Stimulated activated CD8-positive, alpha-beta memory T cell treated with anti-CD3 and anti-CD28 coated beads, Interleukin-7, amount 100 ng/mL, for 48 hours (primary cell): ENCODE data around the gene COL21A1.
"Not testable (repeated sequence)": the region's sequence is repeated elsewhere in the genome, so short reads cannot be mapped to it uniquely, and the experiment has no call there.

Experiments
- DNase-seq, 2 donors: peaks; one replicate each; pipeline ENCODE4 v3.0.0-alpha.2; 2020; ENCODE audit warnings: low read depth in 1 of 2; ENCODE audit errors: extremely low read depth in 1 of 2

Gene COL21A1

DNA sequence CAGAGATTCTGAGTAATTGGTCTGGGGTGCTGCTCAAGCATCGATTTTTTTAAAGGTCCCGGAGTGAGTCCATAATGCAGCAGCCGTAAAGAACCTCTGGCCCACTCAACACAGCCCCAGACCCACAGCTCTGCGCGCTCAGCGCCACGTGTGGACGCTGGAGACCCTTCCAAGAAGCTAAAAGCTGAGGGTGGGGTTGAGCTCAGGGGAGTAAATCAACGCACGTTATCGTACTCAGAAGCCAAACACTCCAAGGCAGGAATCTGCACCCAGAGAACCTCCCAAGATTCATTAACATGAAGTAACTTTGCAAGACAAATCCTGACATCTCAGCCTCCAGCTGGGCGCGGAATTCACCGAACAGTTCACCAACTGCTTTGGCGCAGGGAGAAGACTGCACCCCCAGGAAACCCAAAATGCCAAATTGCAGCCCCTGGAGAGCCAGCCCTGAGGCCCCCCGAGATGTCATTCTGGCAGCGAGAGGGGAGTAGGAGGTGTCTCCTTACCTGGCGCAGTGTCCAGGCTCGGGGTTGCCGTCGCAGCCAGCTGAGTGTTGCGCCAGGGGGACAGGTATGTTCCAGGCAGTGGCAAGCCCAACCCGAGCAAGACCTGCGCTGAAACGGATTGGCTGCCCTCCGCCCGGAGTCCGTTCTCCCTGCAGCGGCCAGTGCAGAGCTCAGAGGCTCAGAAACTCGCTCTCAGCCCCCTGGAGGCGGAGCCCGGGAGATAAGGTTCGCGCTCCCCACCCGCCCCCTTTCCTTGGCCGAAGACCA lies at the start of gene COL21A1:
Gene COL21A1 (minus strand): TSS at position 700 of the 773 bp plus-strand sequence. CDS start 64,962 bp downstream, outside the sequence.
- DNase-seq: no peak

GRCh38 chr6:56293781-56294180 lies 46.4 kb upstream of the COL21A1 start:
- no peak for DNase-seq

- no peak for DNase-seq
These were observed 45.3 kb upstream of the COL21A1 start for GRCh38 chr6:56292505-56293181.

DNA sequence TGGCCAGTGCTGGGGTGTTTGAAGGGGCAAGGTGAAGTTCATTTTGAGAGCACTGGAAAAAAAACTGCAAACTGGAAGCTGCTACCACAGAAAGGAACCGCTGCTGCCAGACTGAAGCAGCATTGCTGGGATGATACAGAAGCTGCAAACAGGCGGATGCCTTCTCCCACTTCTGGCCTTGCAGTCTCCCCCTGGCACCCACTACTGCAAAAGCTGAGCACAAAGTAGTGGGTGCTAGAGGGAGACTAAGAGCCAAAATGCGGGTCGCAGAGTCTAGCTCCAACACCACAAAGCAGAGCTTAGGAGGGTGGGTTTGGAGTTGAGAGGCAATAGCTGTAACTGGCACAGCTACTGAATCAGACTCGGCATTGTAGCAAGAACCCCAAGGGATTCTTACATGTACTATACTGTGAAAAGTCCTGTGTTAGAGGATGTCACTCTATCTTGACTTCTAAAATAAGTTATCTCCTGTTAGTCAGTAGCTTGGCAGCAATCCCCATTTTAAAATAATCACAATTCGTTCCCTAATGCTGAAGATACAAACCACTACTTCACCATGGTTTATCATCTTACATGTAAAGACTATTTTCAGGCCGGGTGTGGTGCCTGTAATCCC lies 44.0 kb upstream of the COL21A1 start:
- DNase-seq: no peak

DNA sequence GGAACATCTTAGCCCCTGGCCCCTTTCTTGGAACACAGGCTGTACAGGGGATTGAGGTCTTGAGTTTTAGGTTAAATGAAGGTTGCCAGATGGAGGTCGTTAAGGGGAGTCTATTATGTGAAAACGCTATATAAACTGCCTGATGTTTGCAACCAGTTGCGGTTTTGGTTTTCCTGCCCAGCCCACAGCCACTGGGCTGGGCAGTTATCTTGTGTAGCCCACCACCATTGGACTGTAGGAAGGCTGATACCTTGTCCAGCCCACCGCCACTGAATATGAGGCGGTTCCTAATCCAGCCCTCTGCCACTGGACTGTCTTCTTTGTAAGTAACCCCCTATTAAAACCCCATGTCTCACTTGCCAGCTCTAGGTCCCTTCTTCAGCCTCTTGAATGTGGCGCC lies 42.3 kb upstream of the COL21A1 start:
- no peak for DNase-seq

DNA sequence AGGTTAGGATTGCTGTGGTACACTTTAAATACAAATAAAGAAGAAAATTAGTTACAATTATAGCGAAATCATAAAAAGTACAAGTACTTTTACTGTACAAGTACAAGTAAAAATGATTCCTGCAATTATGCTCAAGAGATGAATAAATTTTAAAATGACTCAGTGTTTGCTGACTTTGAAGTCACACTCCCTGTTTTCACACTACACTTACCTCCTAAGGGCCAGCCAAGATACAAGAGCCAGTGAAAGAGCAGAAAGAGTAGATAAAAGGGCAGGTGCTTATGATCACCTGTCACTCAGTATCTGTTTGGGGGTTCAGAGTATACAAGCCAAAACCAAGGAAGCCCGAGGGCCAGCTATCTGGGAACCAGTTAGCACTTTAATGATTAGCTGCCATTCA lies 41.0 kb upstream of the COL21A1 start:
- DNase-seq: no peak

DNA sequence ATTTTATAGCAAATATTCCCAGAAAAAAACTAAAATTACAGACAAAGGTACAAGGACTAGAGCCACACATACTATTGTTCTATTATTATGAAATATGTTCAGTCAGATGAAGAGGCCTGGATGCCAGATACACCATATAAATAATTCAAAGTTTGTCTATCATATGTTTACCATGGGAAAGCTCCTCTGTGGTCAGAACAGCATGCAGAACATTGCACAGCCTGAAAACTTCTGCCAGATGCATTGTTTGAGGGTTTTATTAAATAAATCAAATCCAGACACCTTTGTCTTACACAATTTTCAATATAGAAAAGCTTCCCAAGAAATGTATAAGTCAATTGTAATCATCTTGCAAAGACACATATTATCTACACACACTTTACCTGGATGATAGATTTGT lies 35.0 kb upstream of the COL21A1 start:
- DNase-seq: no peak

- DNase-seq: no peak
These were observed 32.7 kb upstream of the COL21A1 start for GRCh38 chr6:56280126-56280525.

- no peak for DNase-seq
These were observed 32.1 kb upstream of the COL21A1 start for GRCh38 chr6:56279331-56280080.

DNA sequence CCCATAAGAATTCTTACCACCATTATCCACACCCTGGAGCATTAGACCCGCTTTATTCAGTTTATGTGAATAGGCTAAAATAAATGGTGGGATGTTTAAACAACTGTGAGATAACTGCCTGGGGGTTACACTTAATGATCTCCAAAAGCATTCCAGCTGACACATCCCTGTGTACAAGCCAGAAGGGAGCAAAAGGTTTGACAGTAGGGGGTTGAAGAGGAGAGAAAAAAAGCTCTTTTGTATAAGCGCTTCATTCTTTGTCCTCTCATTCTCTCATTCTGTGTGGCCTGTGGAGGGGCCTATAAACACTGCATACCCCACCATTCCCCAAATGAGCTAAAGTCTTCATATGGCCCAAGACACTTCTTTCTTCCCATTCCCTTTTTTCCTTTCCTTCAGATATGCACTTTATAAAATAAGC lies 30.8 kb upstream of the COL21A1 start:
- DNase-seq: no peak

GRCh38 chr6:56270812-56271441 lies 23.5 kb upstream of the COL21A1 start:
- no peak for DNase-seq

DNA sequence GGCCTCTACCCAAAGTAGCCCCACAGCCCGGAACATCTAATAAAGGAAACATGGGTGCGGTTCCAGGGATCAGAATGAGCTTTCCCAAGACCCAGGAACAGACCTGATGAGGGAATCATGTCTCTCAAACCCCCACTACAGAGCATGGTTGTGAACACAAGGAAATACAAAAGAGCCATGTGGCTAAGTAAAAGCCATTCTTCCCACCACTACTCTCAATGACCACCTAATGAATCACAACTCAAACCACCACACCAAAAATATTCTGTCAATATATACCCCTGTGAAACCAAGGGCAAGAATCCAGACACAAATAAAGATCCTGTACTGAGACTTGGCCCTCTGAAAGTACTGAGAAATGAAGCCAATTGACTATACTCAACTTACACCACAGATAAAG lies 20.9 kb upstream of the COL21A1 start:
- no peak for DNase-seq

DNA sequence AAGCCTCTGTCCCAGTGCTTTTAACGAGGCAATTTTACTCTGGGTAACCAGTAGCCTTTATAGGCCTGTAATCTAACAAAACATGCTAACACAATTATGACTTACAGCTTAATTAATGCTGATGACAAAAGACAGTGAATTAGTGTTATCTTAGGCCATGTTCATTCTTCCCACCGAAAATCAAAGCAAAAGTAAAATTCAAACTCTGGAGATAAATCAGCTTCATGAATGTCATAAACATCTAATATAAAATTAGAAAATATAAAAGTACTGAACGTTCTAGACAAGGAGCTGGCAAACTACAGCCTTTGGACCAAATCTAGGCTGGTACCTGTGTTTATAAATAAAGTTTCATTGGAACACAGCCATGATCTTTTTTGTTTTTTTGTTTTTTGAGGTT lies 18.6 kb upstream of the COL21A1 start:
- DNase-seq: no peak

DNA sequence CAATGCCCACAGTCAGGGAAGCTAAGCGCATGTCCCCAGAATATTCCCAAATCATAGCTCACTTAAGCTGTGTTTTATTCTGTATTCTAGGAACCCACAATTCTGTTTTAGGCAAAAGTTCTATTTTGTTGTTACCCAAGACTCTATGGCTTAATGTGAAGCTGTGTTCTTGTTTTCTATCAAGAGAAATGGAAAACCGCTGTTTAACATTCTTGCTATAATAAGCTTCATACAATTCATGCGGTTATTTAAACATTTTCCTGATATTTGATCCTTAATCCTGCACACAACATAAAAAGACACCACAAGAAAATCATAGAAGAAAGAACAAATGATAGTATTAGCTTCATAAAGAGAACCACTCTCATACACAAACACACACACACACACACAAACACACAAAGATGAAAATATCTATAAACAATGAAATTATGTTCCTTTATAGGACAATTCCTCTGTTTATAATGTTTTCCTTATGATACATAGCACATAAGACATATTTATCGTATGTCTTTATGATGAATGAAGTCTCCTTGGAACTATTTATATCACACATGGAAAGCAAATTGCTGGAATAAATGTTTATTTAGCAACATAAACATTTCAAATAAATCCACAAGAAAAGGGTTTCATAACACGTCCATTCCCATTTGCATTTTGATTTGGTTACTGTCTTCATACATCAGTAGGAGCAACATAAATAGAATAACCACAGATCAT lies 16.4 kb upstream of the COL21A1 start:
- DNase-seq: no peak

DNA sequence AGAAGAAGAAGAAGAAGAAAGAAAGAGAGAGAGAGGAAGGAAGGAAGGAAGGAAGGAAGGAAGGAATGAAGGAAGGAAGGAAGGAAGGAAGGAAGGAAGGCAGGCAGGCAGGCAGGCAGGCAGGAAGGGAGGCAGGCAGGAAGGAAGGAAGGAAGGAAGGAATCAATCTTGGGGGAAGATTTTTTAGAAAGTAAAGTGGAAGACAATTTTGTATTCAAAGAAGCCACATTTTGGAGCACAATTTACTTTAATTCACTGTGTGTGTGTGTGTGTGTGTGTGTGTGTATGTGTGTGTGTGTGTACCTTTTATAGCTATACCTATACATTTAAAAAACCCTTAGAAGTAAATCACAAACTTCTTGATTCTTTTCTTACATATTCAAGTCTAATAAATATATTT lies 13.2 kb upstream of the COL21A1 start:
- DNase-seq: not testable (repeated sequence)

GRCh38 chr6:56259234-56260077 lies 12.1 kb upstream of the COL21A1 start:
- DNase-seq: no peak

DNA sequence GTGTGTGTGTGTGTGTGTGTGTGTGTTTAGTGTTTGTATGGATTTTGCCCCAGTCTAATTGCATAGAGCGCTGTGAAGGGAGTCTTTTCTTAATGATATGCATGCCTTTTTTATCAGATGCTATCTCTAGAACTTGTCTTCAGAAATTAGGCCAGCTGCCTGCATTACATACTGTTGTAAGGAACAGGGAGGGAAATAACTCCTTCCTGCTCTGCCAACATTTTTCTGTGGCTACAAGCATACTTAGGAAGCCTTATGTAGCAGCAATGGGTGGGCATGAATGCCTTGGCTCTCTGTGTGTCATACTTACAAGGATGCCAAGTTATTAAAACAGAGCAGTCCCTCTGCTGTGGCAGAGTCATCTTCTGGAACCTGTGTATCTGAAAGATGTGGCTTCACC lies 8.0 kb upstream of the COL21A1 start:
- no peak for DNase-seq

DNA sequence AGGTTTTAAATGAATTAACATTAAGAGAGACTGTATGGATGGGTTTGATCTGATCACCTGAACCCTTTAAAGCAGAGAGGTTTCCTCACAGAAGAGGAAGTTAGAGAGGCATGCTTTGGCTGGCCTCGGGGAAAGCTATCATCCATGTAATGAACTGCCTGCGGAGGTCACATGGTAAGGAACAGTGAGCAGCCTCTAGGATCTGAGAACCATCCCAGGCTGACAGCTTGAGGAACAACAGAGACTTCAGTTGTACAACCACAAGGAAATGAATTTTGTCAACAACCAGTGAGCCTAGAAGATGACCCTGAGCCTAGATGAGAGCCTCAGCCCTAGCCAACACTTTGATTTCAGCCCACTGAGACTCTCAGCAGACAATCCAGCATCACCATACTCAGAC lies 2.9 kb upstream of the COL21A1 start:
- no peak for DNase-seq

DNA sequence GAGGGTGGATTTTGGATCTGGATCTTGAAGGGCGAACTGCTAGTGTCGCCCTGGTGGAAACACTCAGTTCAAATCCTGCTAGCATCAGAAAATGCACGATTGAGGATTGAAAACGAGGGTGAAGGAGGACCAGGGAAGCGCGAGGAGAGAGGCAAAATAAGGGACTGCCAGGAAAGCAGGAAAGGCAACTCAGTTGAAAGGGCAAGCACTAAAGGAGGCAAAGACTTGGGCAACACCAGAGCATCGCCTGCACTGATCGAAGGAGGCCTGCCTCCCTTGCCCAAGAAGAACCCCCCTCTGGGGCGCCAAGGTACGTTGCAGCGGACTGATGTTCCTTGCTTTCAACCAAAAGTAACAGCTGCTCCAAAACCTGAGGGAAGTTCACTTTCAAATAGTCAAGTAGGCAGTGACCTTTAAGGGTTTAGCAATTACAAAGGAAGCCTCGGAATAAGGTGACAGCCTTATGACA lies 308 bp upstream of the COL21A1 start:
- DNase-seq: no peak
